Mesendoderm (in vitro differentiated cells): ENCODE data around the gene KCNH4. TPM values are rescaled to one million over a fixed set of nuclear protein-coding genes. Genes with fewer than 3 reads are reported as not detected.

Source experiments
- DNase-seq: peaks from one replicate; pipeline ENCODE4 v3.0.0; 2013
- H2AK5ac ChIP-seq: 2 replicates; pipeline ENCODE4 v1.6.1; 2013; ENCODE audit warnings: low read length, inconsistent platforms
- H2BK120ac ChIP-seq: 2 replicates; pipeline ENCODE4 v1.6.1; 2013; ENCODE audit warnings: low read depth, mild to moderate bottlenecking, low read length, moderate library complexity, mixed read lengths
- H2BK15ac ChIP-seq: replicated peaks from 2 replicates; pipeline ENCODE4 v1.6.1; 2013; ENCODE audit warnings: low read depth, mild to moderate bottlenecking, moderate library complexity
- H2BK5ac ChIP-seq: 2 replicates; pipeline ENCODE4 v1.6.1; 2013; ENCODE audit warnings: low read length, inconsistent platforms
- H3K18ac ChIP-seq: 2 replicates; pipeline ENCODE4 v1.6.1; 2013; ENCODE audit warnings: mild to moderate bottlenecking, low read length, mixed read lengths
- H3K23ac ChIP-seq: one replicate; pipeline ENCODE4 v1.6.1; 2013; ENCODE audit warnings: low read length
- H3K27ac ChIP-seq: 2 replicates; pipeline ENCODE4 v1.5.1; 2013; ENCODE audit warnings: low read depth, mild to moderate bottlenecking, inconsistent platforms, low read length, moderate library complexity
- H3K27me3 ChIP-seq: 2 replicates; pipeline ENCODE4 v1.6.1; 2013; ENCODE audit warnings: low read length, control low read depth, mild to moderate bottlenecking, inconsistent platforms; ENCODE audit not compliant: insufficient read depth, poor library complexity
- H3K36me3 ChIP-seq: 2 replicates; pipeline ENCODE4 v1.6.1; 2013; ENCODE audit warnings: low read length, inconsistent platforms; ENCODE audit not compliant: control insufficient read depth, insufficient read depth
- H3K4ac ChIP-seq: one replicate; pipeline ENCODE4 v1.6.1; 2013; ENCODE audit warnings: low read depth, mild to moderate bottlenecking, low read length, moderate library complexity
- H3K4me1 ChIP-seq: 2 replicates; pipeline ENCODE4 v1.6.1; 2013; ENCODE audit warnings: low read depth, low read length, inconsistent platforms; ENCODE audit not compliant: control insufficient read depth
- H3K4me2 ChIP-seq: 2 replicates; pipeline ENCODE4 v1.6.1; 2013; ENCODE audit warnings: low read length
- H3K4me3 ChIP-seq: 2 replicates; pipeline ENCODE4 v1.5.1; 2013; ENCODE audit warnings: mild to moderate bottlenecking, low read length
- H3K56ac ChIP-seq: one replicate; pipeline ENCODE4 v1.6.1; 2013; ENCODE audit warnings: low read length
- H3K79me1 ChIP-seq: 2 replicates; pipeline ENCODE4 v1.6.1; 2013; ENCODE audit warnings: low read length, inconsistent platforms
- H3K79me2 ChIP-seq: 2 replicates; pipeline ENCODE4 v1.6.1; 2013; ENCODE audit warnings: mild to moderate bottlenecking, low read length; ENCODE audit not compliant: control insufficient read depth, insufficient read depth
- H3K9ac ChIP-seq: 2 replicates; pipeline ENCODE4 v1.6.1; 2013; ENCODE audit warnings: low read length, inconsistent platforms
- H4K5ac ChIP-seq: one replicate; pipeline ENCODE4 v1.6.1; 2013; ENCODE audit warnings: low read length
- H4K8ac ChIP-seq: one replicate; pipeline ENCODE4 v1.6.1; 2013; ENCODE audit warnings: low read depth, mild to moderate bottlenecking, control low read depth, low read length, moderate library complexity
- WGBS: extraction: QIAGEN DNeasy Blood & Tissue Kit; methylation state at CpG from one replicate; pipeline ENCODE4 v1.1.7; 2013; ENCODE audit warnings: low lambda C conversion rate, missing lambda C conversion rate; ENCODE audit not compliant: insufficient coverage; ENCODE audit errors: extremely low coverage; 5-methylcytosine and 5-hydroxymethylcytosine counted together
- polyA plus RNA-seq, 2 experiments: library from polyadenylated mRNA; stranded (reverse); fragments of 200-250 nt; gene quantifications; one replicate each; pipeline ENCODE4 v1.2.3, GENCODE V29; 2013

Gene KCNH4
- polyA plus RNA-seq (2013, experiment 1 of 2), result 0.15 TPM
- 0.13 TPM for polyA plus RNA-seq (2013, experiment 2 of 2)

- Histone ChIP-seq H2BK5ac (no peak within 1 kb of the TSS), H3K4me1 (no peaks in the 10 kb centered on the region), H4K8ac (no peak within 1 kb of the TSS), H3K27ac (no peak within 1 kb of the TSS), H3K4me2 (peak within 1 kb of the TSS; percentile 48), H3K4me3 (no peak within 1 kb of the TSS), H2BK120ac (no peak within 1 kb of the TSS), H3K36me3 (no peaks in the 10 kb centered on the region), H3K4ac (no peak within 1 kb of the TSS), H3K18ac (no peak within 1 kb of the TSS), H4K5ac (no peak within 1 kb of the TSS), H3K23ac (no peak within 1 kb of the TSS), H2AK5ac (no peak within 1 kb of the TSS), H3K56ac (no peak within 1 kb of the TSS), H3K79me2 (no peaks in the 10 kb centered on the region), H3K79me1 (no peaks in the 10 kb centered on the region), H3K27me3 (peaks cover 6% of the 10 kb centered on the region), H3K9ac (no peak within 1 kb of the TSS), H2BK15ac (no peak within 1 kb of the TSS)
- DNase-seq, result peak; percentile 73
- no CpG with 5 or more reads among the region's 60 CpGs for WGBS
These were observed at the start of gene KCNH4 for GRCh38 chr17:42180922-42181850. TSS of gene KCNH4 (minus strand) at chr17:42181142. CDS start at chr17:42180945, 197 bp downstream.

GRCh38 chr17:42230225-42230624, 49.3 kb upstream of the KCNH4 start:
- H3K79me1 ChIP-seq, result peaks cover 2% of the 10 kb centered on the region
- H3K4me2 ChIP-seq, result no peak overlapping the region
- no peaks in the 10 kb centered on the region for H3K4me1 ChIP-seq
- no peaks in the 10 kb centered on the region for H3K36me3 ChIP-seq
- no peaks in the 10 kb centered on the region for H3K27me3 ChIP-seq
- no peaks in the 10 kb centered on the region for H3K79me2 ChIP-seq
- no peak overlapping the region for H2BK5ac ChIP-seq
- no peak overlapping the region for H3K4ac ChIP-seq
- H3K27ac ChIP-seq, result no peak overlapping the region
- no peak overlapping the region for H3K4me3 ChIP-seq
- no peak overlapping the region for H2BK15ac ChIP-seq
- DNase-seq, result no peak
- no peak overlapping the region for H3K56ac ChIP-seq
- no peak overlapping the region for H3K18ac ChIP-seq
- H4K8ac ChIP-seq, result no peak overlapping the region
- no peak overlapping the region for H3K23ac ChIP-seq
- WGBS, result no CpG with 5 or more reads among the region's 5 CpGs
- no peak overlapping the region for H2BK120ac ChIP-seq
- no peak overlapping the region for H4K5ac ChIP-seq
- H2AK5ac ChIP-seq, result no peak overlapping the region
- no peak overlapping the region for H3K9ac ChIP-seq

- no peak overlapping the region for H3K56ac ChIP-seq
- H3K4me1 ChIP-seq, result no peaks in the 10 kb centered on the region
- H3K27ac ChIP-seq, result no peak overlapping the region
- no peak overlapping the region for H3K4ac ChIP-seq
- H4K8ac ChIP-seq, result no peak overlapping the region
- no peak overlapping the region for H2BK15ac ChIP-seq
- H3K18ac ChIP-seq, result no peak overlapping the region
- H2BK120ac ChIP-seq, result no peak overlapping the region
- DNase-seq, result no peak
- H2AK5ac ChIP-seq, result no peak overlapping the region
- H3K4me2 ChIP-seq, result no peak overlapping the region
- no peak overlapping the region for H3K9ac ChIP-seq
- no peaks in the 10 kb centered on the region for H3K79me2 ChIP-seq
- peaks cover 2% of the 10 kb centered on the region for H3K79me1 ChIP-seq
- no peak overlapping the region for H3K4me3 ChIP-seq
- WGBS, result no CpG with 5 or more reads among the region's 11 CpGs
- peaks cover under 1% of the 10 kb centered on the region for H3K36me3 ChIP-seq
- no peak overlapping the region for H3K23ac ChIP-seq
- no peak overlapping the region for H2BK5ac ChIP-seq
- no peaks in the 10 kb centered on the region for H3K27me3 ChIP-seq
- H4K5ac ChIP-seq, result no peak overlapping the region
These were observed 47.1 kb upstream of the KCNH4 start for GRCh38 chr17:42227849-42228700.

- Histone ChIP-seq H3K4me2 (no peak overlapping the region), H2BK5ac (no peak overlapping the region), H3K4ac (no peak overlapping the region), H3K79me1 (peaks cover 2% of the 10 kb centered on the region), H4K8ac (no peak overlapping the region), H3K56ac (no peak overlapping the region), H2AK5ac (no peak overlapping the region), H2BK120ac (no peak overlapping the region), H3K4me3 (no peak overlapping the region), H3K9ac (no peak overlapping the region), H3K79me2 (no peaks in the 10 kb centered on the region), H3K36me3 (peaks cover 2% of the 10 kb centered on the region), H3K27ac (no peak overlapping the region), H4K5ac (no peak overlapping the region), H3K4me1 (no peaks in the 10 kb centered on the region), H2BK15ac (no peak overlapping the region), H3K18ac (no peak overlapping the region), H3K27me3 (no peaks in the 10 kb centered on the region), H3K23ac (no peak overlapping the region)
- no peak for DNase-seq
- WGBS, result no CpG with 5 or more reads among the region's 5 CpGs
These were observed 44.7 kb upstream of the KCNH4 start for GRCh38 chr17:42225646-42226045.

- Histone ChIP-seq H3K4me3 (no peak overlapping the region), H3K79me2 (no peaks in the 10 kb centered on the region), H2BK15ac (no peak overlapping the region), H3K27me3 (no peaks in the 10 kb centered on the region), H2BK5ac (no peak overlapping the region), H3K9ac (no peak overlapping the region), H3K36me3 (peaks cover 2% of the 10 kb centered on the region), H3K23ac (no peak overlapping the region), H3K4ac (no peak overlapping the region), H3K27ac (no peak overlapping the region), H2AK5ac (no peak overlapping the region), H2BK120ac (no peak overlapping the region), H3K56ac (no peak overlapping the region), H3K4me2 (no peak overlapping the region), H4K8ac (no peak overlapping the region), H4K5ac (no peak overlapping the region), H3K4me1 (no peaks in the 10 kb centered on the region), H3K18ac (no peak overlapping the region), H3K79me1 (no peaks in the 10 kb centered on the region)
- no CpG with 5 or more reads among the region's 6 CpGs for WGBS
- DNase-seq, result no peak
These were observed 43.7 kb upstream of the KCNH4 start for GRCh38 chr17:42224651-42225050.
